ENCODE results near the gene IKZF2.

DNA sequence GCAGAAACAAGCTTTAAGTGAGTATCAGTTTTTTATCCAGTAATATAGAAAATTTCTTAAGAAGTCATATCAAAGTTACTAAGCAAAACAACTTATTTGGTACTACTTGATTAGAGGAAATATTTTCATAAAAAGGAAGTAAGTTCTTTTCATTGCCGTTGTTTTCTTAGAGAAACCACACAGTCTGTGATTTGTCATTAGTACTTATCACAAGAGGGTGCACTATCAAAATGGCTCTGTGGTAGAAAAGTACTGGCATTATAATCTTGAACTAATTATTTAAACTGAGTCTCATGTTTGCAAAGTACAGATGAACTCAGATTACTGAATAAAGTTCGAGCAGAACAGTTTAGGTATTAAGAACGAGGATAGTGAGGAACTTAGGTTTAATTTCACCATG, 93.4 kb downstream of the IKZF2 start:
- no peak for TF ChIP-seq MAZ (IDR thresholded peaks at IDR 0.05; ENCODE audit: borderline replicate concordance, low read depth, low read length)
- TF ChIP-seq CHD2 (IDR thresholded peaks at IDR 0.05; ENCODE audit: low read length, partially characterized antibody): no peak
- no peak for TF ChIP-seq POLR2A (IDR thresholded peaks at IDR 0.05; ENCODE audit: low read length)
- no peak for TF ChIP-seq CEBPB (IDR thresholded peaks at IDR 0.05)
- no peak for TF ChIP-seq JUN (IDR thresholded peaks at IDR 0.05)
- TF ChIP-seq EP300 (IDR thresholded peaks at IDR 0.05): no peak
- no peak for TF ChIP-seq ESRRA (IDR thresholded peaks at IDR 0.05; ENCODE audit: borderline replicate concordance, low read length)
